ENCODE results near the gene P3H2.

DNA sequence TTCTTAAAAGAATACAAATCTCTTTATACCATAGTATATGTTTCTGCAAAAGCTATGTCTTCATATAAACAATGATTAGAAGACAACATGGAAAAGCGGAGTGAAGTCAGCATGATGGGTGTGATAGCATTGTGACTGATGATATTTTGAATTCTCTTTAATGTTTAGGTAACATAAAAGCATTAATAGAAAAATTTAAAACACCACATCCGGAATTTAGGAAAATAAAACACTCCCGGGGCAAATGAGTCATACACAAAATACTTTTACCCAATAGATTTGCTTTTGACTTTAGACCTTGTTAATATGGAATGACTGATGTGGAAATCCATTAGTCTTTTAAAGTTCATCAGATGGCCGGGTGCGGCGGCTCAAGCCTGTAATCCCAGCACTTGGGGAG is 134.7 kb downstream of the P3H2 start:
- TF ChIP-seq, protein P1, sequence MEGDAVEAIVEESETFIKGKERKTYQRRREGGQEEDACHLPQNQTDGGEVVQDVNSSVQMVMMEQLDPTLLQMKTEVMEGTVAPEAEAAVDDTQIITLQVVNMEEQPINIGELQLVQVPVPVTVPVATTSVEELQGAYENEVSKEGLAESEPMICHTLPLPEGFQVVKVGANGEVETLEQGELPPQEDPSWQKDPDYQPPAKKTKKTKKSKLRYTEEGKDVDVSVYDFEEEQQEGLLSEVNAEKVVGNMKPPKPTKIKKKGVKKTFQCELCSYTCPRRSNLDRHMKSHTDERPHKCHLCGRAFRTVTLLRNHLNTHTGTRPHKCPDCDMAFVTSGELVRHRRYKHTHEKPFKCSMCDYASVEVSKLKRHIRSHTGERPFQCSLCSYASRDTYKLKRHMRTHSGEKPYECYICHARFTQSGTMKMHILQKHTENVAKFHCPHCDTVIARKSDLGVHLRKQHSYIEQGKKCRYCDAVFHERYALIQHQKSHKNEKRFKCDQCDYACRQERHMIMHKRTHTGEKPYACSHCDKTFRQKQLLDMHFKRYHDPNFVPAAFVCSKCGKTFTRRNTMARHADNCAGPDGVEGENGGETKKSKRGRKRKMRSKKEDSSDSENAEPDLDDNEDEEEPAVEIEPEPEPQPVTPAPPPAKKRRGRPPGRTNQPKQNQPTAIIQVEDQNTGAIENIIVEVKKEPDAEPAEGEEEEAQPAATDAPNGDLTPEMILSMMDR (IDR thresholded peaks at IDR 0.05 in 2 of 3, conservative IDR thresholded peaks at IDR 0.05 in 1 of 3; ENCODE audit: borderline replicate concordance in 1 of 3, insufficient read depth in 1 of 3, low read depth in 2 of 3, low read length in 2 of 3) = no peak
- TF ChIP-seq RAD21 (IDR thresholded peaks at IDR 0.05; ENCODE audit: low read depth) (no peak), POLR2AphosphoS5 (IDR thresholded peaks at IDR 0.05; ENCODE audit: low read depth, low read length) (no peak), EZH2 (IDR thresholded peaks at IDR 0.05) (no peak), POLR2A (IDR thresholded peaks at IDR 0.05; ENCODE audit: borderline replicate concordance, extremely low read depth, insufficient read depth, insufficient read length) (no peak), ZNF274 (IDR thresholded peaks at IDR 0.05; ENCODE audit: low read depth, low read length) (no peak), SIN3A (IDR thresholded peaks at IDR 0.05; ENCODE audit: low read depth) (no peak), SRF (IDR thresholded peaks at IDR 0.05; ENCODE audit: low read depth) (no peak), ZFX (IDR thresholded peaks at IDR 0.05) (no peak)
- TF ChIP-seq, protein P2, sequence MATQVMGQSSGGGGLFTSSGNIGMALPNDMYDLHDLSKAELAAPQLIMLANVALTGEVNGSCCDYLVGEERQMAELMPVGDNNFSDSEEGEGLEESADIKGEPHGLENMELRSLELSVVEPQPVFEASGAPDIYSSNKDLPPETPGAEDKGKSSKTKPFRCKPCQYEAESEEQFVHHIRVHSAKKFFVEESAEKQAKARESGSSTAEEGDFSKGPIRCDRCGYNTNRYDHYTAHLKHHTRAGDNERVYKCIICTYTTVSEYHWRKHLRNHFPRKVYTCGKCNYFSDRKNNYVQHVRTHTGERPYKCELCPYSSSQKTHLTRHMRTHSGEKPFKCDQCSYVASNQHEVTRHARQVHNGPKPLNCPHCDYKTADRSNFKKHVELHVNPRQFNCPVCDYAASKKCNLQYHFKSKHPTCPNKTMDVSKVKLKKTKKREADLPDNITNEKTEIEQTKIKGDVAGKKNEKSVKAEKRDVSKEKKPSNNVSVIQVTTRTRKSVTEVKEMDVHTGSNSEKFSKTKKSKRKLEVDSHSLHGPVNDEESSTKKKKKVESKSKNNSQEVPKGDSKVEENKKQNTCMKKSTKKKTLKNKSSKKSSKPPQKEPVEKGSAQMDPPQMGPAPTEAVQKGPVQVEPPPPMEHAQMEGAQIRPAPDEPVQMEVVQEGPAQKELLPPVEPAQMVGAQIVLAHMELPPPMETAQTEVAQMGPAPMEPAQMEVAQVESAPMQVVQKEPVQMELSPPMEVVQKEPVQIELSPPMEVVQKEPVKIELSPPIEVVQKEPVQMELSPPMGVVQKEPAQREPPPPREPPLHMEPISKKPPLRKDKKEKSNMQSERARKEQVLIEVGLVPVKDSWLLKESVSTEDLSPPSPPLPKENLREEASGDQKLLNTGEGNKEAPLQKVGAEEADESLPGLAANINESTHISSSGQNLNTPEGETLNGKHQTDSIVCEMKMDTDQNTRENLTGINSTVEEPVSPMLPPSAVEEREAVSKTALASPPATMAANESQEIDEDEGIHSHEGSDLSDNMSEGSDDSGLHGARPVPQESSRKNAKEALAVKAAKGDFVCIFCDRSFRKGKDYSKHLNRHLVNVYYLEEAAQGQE (IDR thresholded peaks at IDR 0.05; ENCODE audit: low read depth) = no peak
- TF ChIP-seq, protein P3, sequence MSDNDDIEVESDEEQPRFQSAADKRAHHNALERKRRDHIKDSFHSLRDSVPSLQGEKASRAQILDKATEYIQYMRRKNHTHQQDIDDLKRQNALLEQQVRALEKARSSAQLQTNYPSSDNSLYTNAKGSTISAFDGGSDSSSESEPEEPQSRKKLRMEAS (IDR thresholded peaks at IDR 0.05) = no peak

Measured in HCT116 (cell line).